ENCODE results near the gene PRORP. TPM values are rescaled to one million over a fixed set of nuclear protein-coding genes. Genes with fewer than 3 reads are reported as not detected.

Gene PRORP
- total and polyA plus RNA-seq, 2 of the 13 experiments (the other 11 are each of a cell fraction or from before 2014, with no cell fraction given), result 48.9 to 88.7 TPM

GRCh38 chr14:35144029-35144428 is 21.7 kb downstream of the PRORP start (continued):
- TF ChIP-seq ZNF276 (CRISPR knock-in tag; IDR thresholded peaks at IDR 0.05; ENCODE audit: low read depth), result 0 out of 2 replicates have a peak, but pooled peaks have one; percentile 64
- TF ChIP-seq ZSCAN12 (CRISPR knock-in tag; IDR thresholded peaks at IDR 0.05), result no peak
- TF ChIP-seq RBFOX2 (IDR thresholded peaks at IDR 0.05; ENCODE audit: low read depth, low read length), result no peak
- TF ChIP-seq MYC (CRISPR knock-in tag; IDR thresholded peaks at IDR 0.05; ENCODE audit: borderline replicate concordance), result no peak
- peak; percentile 24; the same call in 1 of the 2 replicates for TF ChIP-seq ELF3 (CRISPR knock-in tag; IDR thresholded peaks at IDR 0.05)
- no peak for TF ChIP-seq YY1 (IDR thresholded peaks at IDR 0.05; ENCODE audit: insufficient read depth, insufficient replicate concordance, low read depth, low read length)
- no peak for TF ChIP-seq ARNT2 (CRISPR knock-in tag; IDR thresholded peaks at IDR 0.05; ENCODE audit: low read depth)
- TF ChIP-seq SKI (IDR thresholded peaks at IDR 0.05; ENCODE audit: partially characterized antibody), result no peak
- TF ChIP-seq ZNF512 (CRISPR knock-in tag; IDR thresholded peaks at IDR 0.05), result no peak
- peak; percentile 71 for TF ChIP-seq GATAD2A (CRISPR knock-in tag; IDR thresholded peaks at IDR 0.05)
- no peak for TF ChIP-seq ZNF773 (CRISPR knock-in tag; IDR thresholded peaks at IDR 0.05; ENCODE audit: borderline replicate concordance)
- TF ChIP-seq RNF2 (conservative IDR thresholded peaks at IDR 0.05; ENCODE audit: low read depth), result no peak
- TF ChIP-seq THYN1 (CRISPR knock-in tag; IDR thresholded peaks at IDR 0.05; ENCODE audit: borderline replicate concordance, low read depth), result no peak
- peak; percentile 55; the same call in 1 of the 2 replicates for TF ChIP-seq ZNF12 (CRISPR knock-in tag; IDR thresholded peaks at IDR 0.05)
- TF ChIP-seq POLR2A (IDR thresholded peaks at IDR 0.05; ENCODE audit: insufficient read depth in 1 of 2, low read depth in 2 of 2, low read length in 2 of 2), result no peak
- no peak for TF ChIP-seq ZNF780A (CRISPR knock-in tag; IDR thresholded peaks at IDR 0.05)
- TF ChIP-seq TBX2 (CRISPR knock-in tag; IDR thresholded peaks at IDR 0.05; ENCODE audit: borderline replicate concordance), result peak; percentile 88
- no peak for TF ChIP-seq ATF1 (CRISPR knock-in tag; IDR thresholded peaks at IDR 0.05)
- TF ChIP-seq MIER2 (CRISPR knock-in tag; IDR thresholded peaks at IDR 0.05), result no peak; the same call in 1 of the 2 replicates
- no peak for TF ChIP-seq THAP7 (CRISPR knock-in tag; IDR thresholded peaks at IDR 0.05)
- TF ChIP-seq REXO4 (CRISPR knock-in tag; IDR thresholded peaks at IDR 0.05; ENCODE audit: borderline replicate concordance), result no peak
- no peak for TF ChIP-seq PATZ1 (CRISPR knock-in tag; IDR thresholded peaks at IDR 0.05)
- TF ChIP-seq GATA4 (IDR thresholded peaks at IDR 0.05; ENCODE audit: borderline replicate concordance, low read depth), result no peak
- no peak for TF ChIP-seq ZUFSP (CRISPR knock-in tag; IDR thresholded peaks at IDR 0.05; ENCODE audit: borderline replicate concordance)
- no peak for TF ChIP-seq PCBP1 (IDR thresholded peaks at IDR 0.05; ENCODE audit: borderline replicate concordance, low read depth, low read length)

Data from HepG2 (cell line).